ENCODE measurements around the gene PARD3.

DNA sequence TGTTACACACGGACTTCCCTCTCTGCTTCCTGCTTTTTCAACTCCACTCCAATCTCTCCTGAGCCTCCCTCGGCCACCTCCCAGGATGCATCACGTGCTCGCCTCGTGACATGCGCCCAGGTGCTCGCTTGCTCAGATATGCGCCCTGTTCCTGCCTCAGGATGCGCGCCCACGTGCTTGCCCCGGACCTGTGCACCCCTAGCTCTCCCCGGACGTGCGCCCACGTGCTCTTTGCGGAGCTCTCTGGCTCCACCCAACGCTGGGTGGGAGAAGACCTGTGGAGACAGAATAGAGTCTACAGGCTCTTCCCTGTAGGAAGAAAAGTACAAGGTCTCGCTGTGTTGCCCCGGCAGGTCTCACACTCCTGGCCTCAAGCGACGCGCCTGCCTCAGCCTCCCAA lies 23.1 kb downstream of the PARD3 start:
- TF ChIP-seq, protein P1, sequence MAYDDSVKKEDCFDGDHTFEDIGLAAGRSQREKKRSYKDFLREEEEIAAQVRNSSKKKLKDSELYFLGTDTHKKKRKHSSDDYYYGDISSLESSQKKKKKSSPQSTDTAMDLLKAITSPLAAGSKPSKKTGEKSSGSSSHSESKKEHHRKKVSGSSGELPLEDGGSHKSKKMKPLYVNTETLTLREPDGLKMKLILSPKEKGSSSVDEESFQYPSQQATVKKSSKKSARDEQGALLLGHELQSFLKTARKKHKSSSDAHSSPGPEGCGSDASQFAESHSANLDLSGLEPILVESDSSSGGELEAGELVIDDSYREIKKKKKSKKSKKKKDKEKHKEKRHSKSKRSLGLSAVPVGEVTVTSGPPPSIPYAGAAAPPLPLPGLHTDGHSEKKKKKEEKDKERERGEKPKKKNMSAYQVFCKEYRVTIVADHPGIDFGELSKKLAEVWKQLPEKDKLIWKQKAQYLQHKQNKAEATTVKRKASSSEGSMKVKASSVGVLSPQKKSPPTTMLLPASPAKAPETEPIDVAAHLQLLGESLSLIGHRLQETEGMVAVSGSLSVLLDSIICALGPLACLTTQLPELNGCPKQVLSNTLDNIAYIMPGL (CRISPR knock-in tag; IDR thresholded peaks at IDR 0.05; ENCODE audit: borderline replicate concordance) = no peak
- no peak for TF ChIP-seq CTCF (IDR thresholded peaks at IDR 0.05)
- TF ChIP-seq CHD4 (IDR thresholded peaks at IDR 0.05; ENCODE audit: borderline replicate concordance) = no peak
- no peak for TF ChIP-seq POLR2A (IDR thresholded peaks at IDR 0.05; ENCODE audit: low read length)
- TF ChIP-seq ZNF302 (CRISPR knock-in tag; IDR thresholded peaks at IDR 0.05) = no peak
- TF ChIP-seq RAD21 (conservative IDR thresholded peaks at IDR 0.05 in 1 of 2, IDR thresholded peaks at IDR 0.05 in 1 of 2) = no peak
- TF ChIP-seq REST (IDR thresholded peaks at IDR 0.05) = no peak
- no peak for TF ChIP-seq MAFK (IDR thresholded peaks at IDR 0.05; ENCODE audit: partially characterized antibody)
- no peak for TF ChIP-seq GATA3 (IDR thresholded peaks at IDR 0.05; ENCODE audit: borderline replicate concordance)
- TF ChIP-seq POLR2AphosphoS2 (conservative IDR thresholded peaks at IDR 0.05; ENCODE audit: low read length) = no peak
- no peak for TF ChIP-seq SREBF2 (IDR thresholded peaks at IDR 0.05)
- TF ChIP-seq, protein P2, sequence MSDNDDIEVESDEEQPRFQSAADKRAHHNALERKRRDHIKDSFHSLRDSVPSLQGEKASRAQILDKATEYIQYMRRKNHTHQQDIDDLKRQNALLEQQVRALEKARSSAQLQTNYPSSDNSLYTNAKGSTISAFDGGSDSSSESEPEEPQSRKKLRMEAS (IDR thresholded peaks at IDR 0.05) = no peak
- TF ChIP-seq, protein P3, sequence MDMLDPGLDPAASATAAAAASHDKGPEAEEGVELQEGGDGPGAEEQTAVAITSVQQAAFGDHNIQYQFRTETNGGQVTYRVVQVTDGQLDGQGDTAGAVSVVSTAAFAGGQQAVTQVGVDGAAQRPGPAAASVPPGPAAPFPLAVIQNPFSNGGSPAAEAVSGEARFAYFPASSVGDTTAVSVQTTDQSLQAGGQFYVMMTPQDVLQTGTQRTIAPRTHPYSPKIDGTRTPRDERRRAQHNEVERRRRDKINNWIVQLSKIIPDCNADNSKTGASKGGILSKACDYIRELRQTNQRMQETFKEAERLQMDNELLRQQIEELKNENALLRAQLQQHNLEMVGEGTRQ (IDR thresholded peaks at IDR 0.05) = no peak

Measured in A549 (cell line).